Stimulated activated CD8-positive, alpha-beta memory T cell treated with anti-CD3 and anti-CD28 coated beads, Interleukin-15, amount 100 ng/mL, for 1 hour (primary cell): Measurements from ENCODE around the gene ZNF544.
A peak's percentile ranks its signal among the peaks of the same experiment; 100 is the strongest.
"Not testable (repeated sequence)": the region's sequence is repeated elsewhere in the genome, so short reads cannot be mapped to it uniquely, and the experiment has no call there.

ENCODE experiments used
- DNase-seq: peaks from one replicate; pipeline ENCODE4 v3.0.0-alpha.2; 2020; ENCODE audit warnings: low read depth

ZNF544 gene

DNA sequence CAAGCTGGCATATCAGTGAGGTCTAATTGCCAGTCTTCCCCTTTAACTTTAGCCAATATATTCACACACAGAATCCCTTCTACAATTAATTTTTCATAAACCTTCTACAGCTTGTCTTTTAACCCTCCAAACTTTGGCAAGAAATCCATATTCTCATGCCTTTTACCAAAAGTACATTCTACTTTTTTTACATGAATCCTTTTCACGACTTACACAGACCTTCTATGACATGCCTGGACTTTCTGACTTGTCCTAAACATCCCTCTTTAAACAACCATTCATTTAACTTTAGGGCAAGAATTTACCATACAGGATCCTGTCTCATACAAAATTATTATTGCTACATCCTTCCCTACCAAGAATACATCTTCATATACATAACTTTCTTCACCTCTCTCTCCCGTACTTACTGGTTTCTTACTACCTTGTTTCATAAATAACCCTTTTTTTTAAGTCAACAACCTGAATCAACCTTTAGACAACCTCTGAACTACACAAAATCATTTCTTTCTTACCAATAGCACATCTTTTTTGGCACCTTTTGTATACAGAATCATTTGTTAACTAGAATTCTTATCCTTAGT, 23.5 kb downstream of the ZNF544 start:
- no peak for DNase-seq

DNA sequence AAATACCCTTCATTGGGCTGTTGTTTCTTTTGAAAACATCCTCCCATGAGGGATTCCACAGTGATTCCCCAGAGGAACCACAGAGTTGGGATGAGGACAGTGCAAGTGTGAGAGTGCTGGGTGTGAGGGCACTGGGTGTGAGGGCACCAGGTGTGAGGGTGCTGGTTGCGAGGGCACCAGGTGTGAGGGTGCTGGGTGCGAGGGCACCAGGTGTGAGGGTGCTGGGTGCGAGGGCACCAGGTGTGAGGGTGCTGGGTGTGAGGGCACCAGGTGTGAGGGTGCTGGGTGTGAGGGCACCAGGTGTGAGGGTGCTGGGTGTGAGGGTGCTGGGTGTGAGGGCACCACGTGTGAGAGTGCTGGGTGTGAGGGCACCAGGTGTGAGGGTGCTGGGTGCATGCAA, 29.5 kb downstream of the ZNF544 start:
- not testable (repeated sequence) for DNase-seq

DNA sequence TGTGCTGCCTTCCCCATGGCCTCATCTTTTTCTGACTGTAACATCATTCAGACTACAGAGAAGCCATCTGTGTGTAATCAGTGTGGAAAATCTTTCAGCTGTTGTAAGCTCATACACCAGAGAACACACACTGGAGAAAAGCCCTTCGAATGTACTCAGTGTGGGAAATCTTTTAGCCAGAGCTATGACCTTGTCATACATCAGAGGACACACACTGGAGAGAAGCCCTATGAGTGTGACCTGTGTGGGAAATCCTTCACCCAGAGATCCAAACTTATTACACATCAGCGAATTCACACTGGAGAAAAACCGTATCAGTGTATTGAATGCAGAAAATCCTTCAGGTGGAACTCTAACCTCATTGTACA, 32.9 kb downstream of the ZNF544 start:
- no peak for DNase-seq

DNA sequence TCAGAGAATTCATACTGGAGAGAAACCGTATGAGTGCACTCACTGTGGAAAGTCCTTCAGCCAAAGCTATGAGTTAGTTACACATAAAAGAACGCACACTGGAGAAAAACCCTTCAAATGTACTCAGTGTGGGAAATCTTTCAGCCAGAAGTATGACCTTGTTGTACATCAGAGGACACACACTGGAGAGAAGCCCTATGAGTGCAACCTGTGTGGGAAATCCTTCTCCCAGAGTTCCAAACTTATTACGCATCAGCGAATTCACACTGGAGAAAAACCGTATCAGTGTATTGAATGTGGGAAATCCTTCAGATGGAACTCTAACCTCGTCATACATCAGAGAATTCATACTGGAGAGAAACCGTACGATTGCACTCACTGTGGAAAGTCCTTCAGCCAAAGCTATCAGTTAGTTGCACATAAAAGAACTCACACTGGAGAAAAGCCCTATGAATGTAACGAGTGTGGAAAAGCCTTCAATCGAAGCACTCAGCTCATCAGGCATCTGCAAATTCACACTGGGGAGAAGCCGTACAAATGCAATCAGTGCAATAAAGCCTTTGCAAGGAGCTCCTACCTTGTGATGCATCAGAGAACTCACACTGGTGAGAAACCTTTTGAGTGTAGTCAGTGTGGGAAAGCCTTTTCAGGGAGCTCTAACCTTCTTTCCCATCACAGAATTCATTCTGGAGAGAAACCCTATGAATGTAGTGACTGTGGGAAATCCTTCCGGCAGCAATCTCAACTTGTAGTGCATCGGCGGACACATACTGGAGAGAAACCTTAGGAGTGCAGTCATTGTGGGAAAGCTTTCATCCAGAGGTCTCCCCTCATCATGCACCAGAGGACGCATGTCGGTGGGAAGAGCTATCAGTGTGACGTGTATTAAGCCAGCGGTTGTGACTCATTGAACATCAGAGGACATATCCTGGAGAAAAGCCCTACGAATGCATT, 33.5 kb downstream of the ZNF544 start:
- no peak for DNase-seq

DNA sequence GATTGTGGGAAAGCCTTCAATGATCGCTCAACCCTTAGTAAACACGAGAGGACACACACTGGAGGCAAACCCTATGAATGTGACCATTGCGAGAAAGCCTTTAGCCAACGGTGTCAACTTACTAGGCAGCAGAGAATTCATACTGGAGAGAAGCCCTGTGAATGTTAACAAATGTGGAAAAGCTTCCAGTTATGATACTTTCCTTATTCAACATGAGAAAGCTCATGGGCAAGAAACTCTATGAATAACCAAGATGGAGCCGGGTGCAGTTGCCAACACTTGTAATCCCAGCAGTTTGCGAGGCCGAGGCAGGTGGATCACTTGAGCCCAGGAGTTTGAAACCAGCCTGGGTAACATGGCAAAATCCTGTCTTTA, 34.2 kb downstream of the ZNF544 start:
- DNase-seq, result no peak

DNA sequence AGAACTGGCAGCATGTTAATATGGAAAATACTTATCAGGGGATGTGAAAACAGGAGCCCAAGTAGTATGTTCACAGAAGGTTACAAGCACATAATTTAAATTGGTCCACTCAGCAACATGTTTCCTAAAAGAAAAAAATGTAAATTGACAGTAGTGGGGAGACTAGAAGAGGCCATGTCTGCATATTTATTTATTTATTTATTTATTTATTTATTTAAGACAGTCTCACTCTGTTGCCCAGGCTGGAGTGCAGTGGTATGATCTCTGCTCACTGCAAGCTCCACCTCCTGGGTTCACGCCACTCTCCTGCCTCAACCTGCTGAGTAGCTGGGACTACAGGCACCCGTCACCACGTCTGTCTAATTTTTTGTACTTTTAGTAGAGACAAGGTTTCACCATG, 36.4 kb downstream of the ZNF544 start:
- no peak for DNase-seq

DNA sequence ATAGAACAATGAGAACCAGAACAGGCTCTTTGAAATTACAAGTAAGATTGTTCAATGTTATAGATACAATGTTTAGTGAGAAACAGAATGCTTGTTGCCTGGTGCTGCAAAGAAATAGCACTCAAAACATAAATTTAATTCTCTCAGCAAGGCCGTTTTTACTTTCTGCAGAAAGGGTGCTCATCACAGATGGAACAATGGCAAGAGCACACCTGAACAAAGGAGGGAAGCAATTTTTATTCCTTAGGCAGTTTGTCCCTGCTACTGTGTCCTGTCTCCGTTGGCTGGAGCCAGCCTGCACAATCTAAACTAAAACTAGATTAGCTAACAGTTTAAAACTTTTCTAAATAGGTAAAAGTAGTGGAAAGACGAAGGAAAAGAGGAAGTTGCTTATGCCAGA, 39.6 kb downstream of the ZNF544 start:
- no peak for DNase-seq

DNA sequence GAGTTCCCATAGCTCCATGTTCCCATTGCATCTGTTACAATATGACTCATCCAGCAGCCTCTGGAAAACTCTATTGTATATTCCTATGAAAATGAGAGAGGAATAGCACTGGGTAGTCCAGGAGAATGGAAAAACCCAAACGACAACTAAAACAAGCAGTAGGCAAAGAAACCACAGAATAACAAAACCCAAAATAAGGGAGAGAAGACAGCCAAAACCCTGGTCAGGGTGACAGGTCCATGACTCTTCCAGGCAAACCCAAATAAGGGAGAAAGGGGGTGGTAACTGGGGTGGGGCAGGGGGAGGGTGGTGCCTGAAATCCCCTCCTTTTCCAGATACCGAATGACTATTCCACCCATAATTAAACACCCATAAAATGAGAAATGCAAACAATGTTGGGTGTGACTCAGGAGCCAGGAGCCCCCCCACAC, 46.1 kb downstream of the ZNF544 start:
- no peak for DNase-seq

DNA sequence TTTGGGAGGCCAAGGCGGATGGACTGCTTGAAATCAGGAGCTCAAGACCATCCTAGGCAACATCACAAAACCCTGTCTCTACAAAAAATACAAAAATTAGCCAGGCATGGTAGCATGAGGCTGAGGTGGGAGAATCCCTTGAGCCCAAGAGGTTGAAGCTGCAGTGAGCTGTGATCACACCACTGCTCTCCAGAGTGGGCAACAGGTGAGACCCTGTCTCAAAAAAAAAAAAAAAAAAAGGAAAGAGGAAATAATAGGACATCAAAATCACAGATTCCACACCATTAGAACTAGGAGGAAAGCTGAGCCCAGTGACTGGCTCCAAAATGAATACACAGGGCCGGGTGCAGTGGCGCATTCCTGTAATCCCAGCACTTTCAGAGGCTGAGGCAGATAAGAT, 46.9 kb downstream of the ZNF544 start:
- DNase-seq, result no peak

DNA sequence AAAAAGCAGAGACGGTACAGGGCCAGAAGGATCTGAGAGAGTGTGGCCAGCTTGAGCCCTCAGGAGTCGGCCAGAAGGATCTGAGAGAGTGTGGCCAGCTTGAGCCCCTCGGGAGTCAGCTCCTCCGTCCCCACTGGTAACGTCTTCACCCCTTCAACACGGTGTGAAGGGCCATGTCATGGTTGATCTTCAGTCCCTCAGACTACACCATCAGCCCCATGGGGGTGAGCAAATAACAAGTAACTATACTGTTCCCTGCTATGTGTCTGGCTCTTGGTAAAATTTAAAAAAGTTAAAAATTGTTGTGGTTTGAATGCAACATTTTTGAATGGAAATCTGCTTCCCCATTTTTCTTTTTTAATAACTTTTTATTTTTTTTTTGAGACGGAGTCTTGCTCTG, 48.5 kb downstream of the ZNF544 start:
- DNase-seq, result no peak

DNA sequence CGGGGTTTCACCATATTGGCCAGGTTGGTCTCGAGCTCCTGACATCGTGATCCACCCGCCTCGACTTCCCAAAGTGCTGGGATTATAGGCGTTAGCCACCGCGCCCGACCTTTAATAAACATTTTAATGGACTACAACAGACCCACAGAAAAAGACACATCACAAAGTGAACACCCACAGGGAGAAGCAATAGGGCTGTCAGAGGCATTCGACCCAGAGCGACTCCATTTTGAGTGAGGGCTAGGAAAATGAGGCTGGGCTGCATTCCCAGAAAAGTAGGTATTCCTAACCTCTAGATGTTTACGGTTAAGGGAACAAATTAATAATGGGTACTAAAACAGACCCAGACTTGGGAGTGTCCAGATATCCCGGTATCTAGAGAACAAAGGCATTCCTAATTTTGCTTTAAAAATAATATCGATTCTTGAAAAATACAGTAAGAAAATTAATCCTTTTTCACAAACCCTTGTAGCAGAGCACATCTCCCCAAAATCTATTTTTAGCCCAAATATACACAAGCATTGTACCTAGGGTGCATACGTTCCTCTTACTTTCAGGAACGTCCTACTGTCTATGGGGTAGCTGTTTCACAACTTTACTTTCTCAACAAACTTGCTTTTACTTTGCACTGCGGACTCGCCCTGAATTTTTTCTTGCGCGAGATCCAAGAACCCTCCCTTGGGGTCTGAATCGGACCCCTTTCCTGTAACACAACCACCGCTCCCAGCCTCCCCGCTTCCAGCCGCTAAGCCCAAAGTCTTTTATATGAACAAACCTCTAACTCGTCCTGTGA, 49.2 kb downstream of the ZNF544 start:
- DNase-seq, result no peak

DNA sequence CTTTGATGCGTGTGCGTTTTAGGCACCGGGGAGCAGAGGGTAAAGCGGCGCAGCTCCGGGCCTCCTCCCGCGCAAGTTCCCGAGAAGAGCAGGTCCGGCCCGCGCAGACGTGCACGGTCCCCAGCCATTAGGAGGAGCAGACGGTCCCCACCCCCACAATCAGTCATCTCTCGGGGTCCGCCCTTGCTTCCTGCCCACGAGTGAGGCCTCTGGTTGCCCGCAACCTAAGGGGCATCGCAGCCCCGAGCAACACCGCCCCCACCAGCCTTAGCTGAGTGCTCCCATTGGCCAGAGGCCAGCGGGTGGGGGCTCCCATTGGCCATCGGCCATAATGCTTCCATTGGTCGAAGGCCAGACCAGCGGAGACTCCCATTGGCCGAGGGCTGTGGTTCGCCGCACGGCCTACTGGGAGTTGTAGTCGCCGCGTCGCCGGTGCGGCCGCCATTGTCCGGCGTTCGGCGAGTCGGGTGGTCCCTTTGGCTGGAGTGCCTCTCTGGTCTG, 49.9 kb downstream of the ZNF544 start, which contains the start of gene ZNF8:
Gene ZNF8, plus strand, starts transcription at position 415 of the 501 bp plus-strand sequence. CDS start 127 bp downstream, outside the sequence.
- DNase-seq, result peak; percentile 93

DNA sequence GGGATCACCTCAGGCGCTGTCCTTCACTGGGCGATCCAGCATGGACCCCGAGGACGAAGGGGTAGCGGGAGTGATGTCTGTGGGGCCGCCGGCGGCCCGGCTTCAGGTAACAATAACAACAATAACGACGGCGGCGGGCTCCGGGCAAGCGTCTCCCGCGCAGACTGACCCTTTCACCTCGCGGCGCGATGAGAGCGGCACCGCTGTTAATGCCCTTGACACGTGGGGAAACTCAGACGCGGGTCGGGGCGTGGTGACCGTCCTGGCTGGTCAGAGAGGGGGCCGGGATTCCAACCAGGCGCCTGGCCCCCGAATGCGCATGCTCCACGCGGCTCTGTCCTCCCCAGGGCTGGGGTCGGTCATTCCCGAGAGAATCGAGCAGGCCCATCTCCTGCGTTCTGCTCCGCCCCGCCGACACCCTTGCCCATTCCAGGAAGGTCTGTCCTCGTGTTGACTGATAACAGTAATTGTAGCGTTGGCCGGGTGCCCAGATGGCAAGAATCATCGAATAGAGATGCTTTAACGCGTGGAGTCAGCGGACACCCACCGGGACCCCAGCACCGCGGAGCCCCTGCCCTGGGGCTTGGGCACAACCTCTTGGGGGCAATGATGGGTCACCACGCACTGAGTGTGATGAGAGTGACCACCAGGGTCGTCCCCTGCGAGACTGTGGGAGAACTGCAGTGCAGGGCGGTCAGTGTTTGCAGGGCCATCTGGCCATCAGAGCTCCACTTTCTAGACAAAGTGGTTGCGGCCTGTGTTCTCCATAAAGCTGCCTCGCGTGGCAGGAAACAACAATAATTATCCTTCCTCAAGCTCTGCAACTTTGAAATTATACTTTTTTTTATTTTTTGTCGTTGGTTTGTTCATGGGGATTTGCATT, 50.6 kb downstream of the ZNF544 start:
- peak; percentile 5 for DNase-seq

DNA sequence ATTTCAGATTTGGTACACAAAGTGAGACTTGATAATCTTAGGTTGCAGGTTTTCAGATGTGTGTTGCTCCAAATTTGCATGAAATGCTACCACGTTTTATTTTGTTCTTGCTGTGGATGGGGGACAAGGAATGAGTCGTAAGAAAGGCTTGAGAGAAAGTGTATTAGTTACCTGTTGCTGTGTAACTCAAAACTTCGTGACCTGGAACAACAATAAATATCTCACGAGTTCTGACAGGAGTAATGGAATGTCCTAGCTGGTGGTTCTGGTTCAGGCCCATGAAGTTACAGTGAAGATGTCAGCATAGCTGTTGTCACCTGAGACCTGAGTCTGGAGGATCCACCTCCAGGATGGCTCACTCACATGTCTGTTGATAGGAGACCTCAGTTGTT, 51.2 kb downstream of the ZNF544 start:
- DNase-seq, result no peak

DNA sequence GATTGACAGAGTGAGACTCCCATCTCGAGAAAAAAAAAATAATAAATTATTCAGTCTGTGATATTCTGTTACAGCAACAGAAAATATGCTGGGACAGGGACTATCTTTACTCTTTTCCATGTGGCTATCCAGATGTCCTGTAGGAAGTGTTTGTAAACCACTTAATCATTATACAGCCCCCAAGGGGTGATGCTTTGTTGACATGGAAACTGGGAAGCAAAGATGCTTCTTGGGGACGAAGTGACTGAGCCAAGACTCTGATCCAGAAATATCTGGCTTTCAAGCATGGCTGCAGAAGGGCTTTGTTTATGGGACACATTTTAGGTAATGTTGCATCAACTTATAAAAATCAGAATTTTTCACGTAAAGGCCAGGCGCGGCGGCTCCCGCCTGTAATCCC, 55.5 kb downstream of the ZNF544 start:
- DNase-seq, result no peak

DNA sequence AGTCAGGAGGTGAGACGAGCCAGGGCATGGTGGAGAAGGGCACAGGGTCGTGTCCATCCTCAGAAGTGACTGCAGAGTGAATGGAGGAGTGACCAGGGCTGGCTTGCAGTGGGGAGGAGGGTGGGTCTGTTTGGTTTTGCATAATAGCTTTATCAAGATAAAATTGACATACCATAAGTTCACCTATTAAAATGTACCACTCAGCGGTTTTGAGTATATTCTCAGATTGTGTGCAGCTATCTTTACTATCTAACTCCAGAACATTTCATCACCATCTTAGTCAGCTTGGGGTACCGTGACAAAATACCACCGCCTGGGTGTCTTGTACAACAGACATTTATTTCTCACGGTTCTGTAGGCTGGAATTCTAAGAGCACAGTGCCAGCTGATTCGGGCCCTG, 63.2 kb downstream of the ZNF544 start:
- DNase-seq, result no peak

DNA sequence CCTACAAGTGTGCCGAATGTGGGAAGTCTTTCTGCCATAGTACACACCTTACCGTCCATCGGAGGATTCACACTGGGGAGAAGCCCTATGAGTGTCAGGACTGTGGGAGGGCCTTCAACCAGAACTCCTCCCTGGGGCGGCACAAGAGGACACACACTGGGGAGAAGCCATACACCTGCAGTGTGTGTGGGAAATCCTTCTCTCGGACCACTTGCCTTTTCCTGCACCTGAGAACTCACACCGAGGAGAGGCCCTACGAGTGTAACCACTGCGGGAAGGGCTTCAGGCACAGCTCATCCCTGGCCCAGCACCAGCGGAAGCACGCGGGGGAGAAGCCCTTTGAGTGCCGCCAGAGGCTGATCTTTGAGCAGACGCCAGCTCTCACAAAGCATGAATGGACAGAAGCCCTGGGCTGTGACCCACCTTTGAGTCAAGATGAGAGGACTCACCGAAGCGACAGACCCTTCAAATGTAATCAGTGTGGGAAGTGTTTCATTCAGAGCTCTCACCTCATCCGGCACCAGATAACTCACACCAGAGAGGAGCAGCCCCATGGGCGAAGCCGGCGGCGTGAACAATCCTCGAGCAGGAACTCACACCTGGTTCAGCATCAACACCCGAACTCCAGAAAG, 66.1 kb downstream of the ZNF544 start:
- no peak for DNase-seq

DNA sequence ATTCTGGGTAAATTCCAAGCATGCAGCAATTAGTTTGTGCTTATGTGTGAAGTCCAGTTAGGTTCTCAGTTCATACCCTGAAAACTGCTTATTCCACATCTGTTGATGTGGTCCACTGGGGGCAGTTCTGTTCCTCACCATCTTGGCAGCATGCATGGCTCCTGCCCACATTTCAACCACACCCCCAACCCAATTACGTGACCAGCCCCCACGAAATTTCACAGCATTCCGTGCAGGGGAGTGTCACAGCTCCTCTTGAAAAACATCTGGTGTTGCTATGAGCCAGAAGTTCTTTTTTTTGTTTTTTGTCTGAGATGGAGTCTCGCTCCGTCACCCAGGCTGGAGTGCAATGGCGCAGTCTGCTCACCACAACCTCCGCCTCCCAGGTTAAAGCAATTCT, 67.4 kb downstream of the ZNF544 start:
- DNase-seq, result no peak

DNA sequence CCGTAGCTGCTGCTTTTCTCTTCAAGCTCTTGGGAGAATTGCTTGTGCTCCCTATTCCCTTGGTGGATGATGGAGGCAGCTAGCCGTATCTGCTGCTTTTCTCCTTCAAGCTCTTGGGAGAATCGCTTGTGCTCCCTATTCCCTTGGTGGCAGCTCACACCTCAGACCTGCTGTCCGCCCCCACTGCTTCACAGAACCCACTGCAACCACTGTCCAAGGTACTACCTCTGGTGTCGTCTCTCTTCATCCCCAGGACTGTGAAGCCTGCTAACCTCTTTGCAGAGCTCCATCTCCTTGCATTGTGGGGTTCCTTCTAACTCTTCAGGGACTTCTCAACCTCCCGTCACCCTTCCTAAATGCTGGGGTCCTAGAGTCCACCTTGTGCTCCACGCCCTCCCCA, 71.9 kb downstream of the ZNF544 start:
- DNase-seq, result no peak

DNA sequence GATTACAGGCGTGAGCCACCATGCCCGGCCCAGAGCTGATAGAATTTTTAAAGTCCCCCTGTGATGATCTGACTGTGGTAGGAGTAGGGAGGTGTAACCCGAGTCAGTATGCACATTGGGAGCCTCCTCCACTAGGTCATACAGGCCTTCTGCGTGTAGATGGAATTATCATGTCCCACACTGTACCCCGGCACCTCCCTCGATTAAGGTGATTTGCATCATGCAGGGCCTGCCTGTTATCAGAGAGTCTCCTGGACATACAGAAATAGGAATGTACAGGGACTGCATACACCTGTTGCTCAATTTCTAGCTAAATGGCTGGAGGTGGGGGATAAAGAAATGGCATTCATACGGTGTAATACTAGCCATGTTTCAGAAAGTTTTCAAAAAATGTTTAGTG, 75.5 kb downstream of the ZNF544 start:
- no peak for DNase-seq

DNA sequence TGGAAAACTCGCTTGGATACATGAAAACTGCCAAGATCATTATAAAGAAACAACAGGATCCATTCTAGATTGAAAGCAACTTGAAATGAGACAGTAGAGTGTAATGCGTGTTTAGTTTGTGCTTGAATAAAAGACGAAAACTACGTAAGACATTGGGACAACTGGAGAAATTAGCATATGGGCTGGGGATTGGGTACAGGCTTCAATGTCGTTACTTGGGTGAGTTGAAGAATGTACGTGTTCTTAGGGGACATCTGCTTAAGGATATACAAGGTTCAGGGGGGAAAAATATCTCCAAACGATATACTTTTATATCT, 76.0 kb downstream of the ZNF544 start:
- no peak for DNase-seq
